DND-41 (cell line): ENCODE results near the gene C6orf89.

Source experiments
- EZH2 ChIP-seq: IDR thresholded peaks from 3 replicates; pipeline ENCODE4 v1.6.1; 2012; ENCODE audit warnings: borderline replicate concordance, low read depth, mild to moderate bottlenecking, moderate library complexity, low read length, inconsistent platforms; ENCODE audit not compliant: severe bottlenecking
- TF ChIP-seq, protein P1 (sequence below): IDR thresholded peaks from 2 replicates; pipeline ENCODE4 v1.5.1; 2012; ENCODE audit warnings: borderline replicate concordance, low read length, moderate library complexity, mild to moderate bottlenecking; ENCODE audit not compliant: poor library complexity, severe bottlenecking; ENCODE audit errors: extremely low read depth

- TF ChIP-seq, protein P1, sequence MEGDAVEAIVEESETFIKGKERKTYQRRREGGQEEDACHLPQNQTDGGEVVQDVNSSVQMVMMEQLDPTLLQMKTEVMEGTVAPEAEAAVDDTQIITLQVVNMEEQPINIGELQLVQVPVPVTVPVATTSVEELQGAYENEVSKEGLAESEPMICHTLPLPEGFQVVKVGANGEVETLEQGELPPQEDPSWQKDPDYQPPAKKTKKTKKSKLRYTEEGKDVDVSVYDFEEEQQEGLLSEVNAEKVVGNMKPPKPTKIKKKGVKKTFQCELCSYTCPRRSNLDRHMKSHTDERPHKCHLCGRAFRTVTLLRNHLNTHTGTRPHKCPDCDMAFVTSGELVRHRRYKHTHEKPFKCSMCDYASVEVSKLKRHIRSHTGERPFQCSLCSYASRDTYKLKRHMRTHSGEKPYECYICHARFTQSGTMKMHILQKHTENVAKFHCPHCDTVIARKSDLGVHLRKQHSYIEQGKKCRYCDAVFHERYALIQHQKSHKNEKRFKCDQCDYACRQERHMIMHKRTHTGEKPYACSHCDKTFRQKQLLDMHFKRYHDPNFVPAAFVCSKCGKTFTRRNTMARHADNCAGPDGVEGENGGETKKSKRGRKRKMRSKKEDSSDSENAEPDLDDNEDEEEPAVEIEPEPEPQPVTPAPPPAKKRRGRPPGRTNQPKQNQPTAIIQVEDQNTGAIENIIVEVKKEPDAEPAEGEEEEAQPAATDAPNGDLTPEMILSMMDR: no peak
- TF ChIP-seq EZH2: no peak
Observed at GRCh38 chr6:36893976-36894932, 8.5 kb downstream of the C6orf89 start.
